ENCODE results near the gene RRP9.

Gene RRP9

DNA sequence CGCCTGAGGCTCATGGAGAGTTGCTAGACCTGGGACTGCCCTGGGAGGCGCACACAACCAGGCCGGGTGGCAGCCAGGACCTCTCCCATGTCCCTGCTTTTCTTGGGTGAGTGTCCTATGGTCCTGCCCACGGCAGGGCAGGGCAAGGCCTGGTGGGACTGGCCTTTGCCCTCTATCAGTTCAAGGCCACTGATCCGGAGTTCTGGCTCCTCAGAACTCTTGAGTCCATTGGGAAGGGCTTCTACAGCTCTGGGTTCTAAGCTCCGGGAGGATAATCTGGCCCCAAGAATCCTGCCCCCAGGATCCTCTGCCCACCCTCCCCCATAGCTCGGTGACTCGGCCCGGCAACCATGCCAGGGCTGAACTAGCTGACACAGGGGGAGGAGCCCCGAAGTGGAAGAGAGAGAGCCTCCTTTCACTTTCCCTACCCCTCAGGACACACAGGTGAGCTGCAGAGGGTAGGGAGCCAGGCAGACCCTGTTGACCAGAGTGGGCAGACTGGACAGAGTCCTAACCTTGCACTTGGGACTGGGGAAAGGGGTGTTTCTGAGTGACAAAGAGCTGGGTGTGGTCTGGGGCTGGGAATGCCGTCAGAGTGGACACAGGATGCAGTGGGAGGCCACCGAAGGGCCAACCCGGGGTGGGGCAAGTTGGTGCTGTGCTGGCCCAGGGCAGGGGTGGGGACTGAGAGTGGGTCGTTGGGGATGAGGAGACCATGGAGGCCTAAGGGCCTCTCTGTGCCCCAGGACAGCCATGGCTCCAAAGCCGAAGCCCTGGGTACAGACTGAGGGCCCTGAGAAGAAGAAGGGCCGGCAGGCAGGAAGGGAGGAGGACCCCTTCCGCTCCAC, 1.1 kb upstream of the RRP9 start:
- no peak for TF ChIP-seq ISL1 (CRISPR knock-in tag; IDR thresholded peaks at IDR 0.05)
- no peak for TF ChIP-seq ZFP3 (CRISPR knock-in tag; IDR thresholded peaks at IDR 0.05)
- TF ChIP-seq TCF4 (CRISPR knock-in tag; IDR thresholded peaks at IDR 0.05; ENCODE audit: borderline replicate concordance): no peak
- no peak for TF ChIP-seq POU6F1 (CRISPR knock-in tag; IDR thresholded peaks at IDR 0.05; ENCODE audit: borderline replicate concordance, low read depth)
- no peak for TF ChIP-seq ZNF70 (CRISPR knock-in tag; IDR thresholded peaks at IDR 0.05)
- no peak for TF ChIP-seq BACH2 (CRISPR knock-in tag; IDR thresholded peaks at IDR 0.05; ENCODE audit: borderline replicate concordance)
- TF ChIP-seq ESRRG (CRISPR knock-in tag; IDR thresholded peaks at IDR 0.05): no peak

DNA sequence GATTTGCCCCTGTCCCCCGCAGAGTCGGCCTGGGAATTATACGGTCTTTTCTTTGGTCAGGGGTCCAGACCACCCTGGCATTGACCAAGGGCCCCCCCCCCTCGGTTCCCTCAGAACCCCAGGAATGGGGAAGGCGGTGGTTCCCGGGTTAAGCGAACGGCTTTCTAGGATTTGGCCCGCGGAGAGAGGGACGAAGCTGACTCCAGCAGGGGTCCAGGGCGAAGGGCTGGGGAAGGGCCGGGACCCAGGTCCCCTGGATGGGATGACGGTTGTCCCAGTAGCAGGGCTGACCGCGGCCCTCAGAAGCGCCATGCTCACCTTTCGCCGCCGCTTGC, 274 bp downstream of the RRP9 start:
- no peak for ATAC-seq
- TF ChIP-seq, protein P1, sequence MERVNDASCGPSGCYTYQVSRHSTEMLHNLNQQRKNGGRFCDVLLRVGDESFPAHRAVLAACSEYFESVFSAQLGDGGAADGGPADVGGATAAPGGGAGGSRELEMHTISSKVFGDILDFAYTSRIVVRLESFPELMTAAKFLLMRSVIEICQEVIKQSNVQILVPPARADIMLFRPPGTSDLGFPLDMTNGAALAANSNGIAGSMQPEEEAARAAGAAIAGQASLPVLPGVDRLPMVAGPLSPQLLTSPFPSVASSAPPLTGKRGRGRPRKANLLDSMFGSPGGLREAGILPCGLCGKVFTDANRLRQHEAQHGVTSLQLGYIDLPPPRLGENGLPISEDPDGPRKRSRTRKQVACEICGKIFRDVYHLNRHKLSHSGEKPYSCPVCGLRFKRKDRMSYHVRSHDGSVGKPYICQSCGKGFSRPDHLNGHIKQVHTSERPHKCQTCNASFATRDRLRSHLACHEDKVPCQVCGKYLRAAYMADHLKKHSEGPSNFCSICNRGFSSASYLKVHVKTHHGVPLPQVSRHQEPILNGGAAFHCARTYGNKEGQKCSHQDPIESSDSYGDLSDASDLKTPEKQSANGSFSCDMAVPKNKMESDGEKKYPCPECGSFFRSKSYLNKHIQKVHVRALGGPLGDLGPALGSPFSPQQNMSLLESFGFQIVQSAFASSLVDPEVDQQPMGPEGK (CRISPR knock-in tag; IDR thresholded peaks at IDR 0.05; ENCODE audit: borderline replicate concordance): no peak
- no peak for TF ChIP-seq POU6F1 (CRISPR knock-in tag; IDR thresholded peaks at IDR 0.05; ENCODE audit: borderline replicate concordance, low read depth)
- TF ChIP-seq ARNTL (CRISPR knock-in tag; IDR thresholded peaks at IDR 0.05; ENCODE audit: borderline replicate concordance, low read depth): no peak
- no peak for TF ChIP-seq ZFP3 (CRISPR knock-in tag; IDR thresholded peaks at IDR 0.05)
- TF ChIP-seq RARB (CRISPR knock-in tag; IDR thresholded peaks at IDR 0.05): no peak
- no peak for TF ChIP-seq OSR1 (CRISPR knock-in tag; IDR thresholded peaks at IDR 0.05)
- no peak for TF ChIP-seq TCF4 (CRISPR knock-in tag; IDR thresholded peaks at IDR 0.05; ENCODE audit: borderline replicate concordance)
- TF ChIP-seq GLIS3 (CRISPR knock-in tag; IDR thresholded peaks at IDR 0.05): no peak
- no peak for TF ChIP-seq SNAI2 (CRISPR knock-in tag; IDR thresholded peaks at IDR 0.05)
- TF ChIP-seq ZNF565 (CRISPR knock-in tag; conservative IDR thresholded peaks at IDR 0.05; ENCODE audit: low read depth): no peak
- TF ChIP-seq ISL1 (CRISPR knock-in tag; IDR thresholded peaks at IDR 0.05): no peak
- no peak for TF ChIP-seq TOX (CRISPR knock-in tag; IDR thresholded peaks at IDR 0.05; ENCODE audit: borderline replicate concordance)

More for the DNA sequence above, 1.1 kb upstream of the RRP9 start:
- peak; percentile 54 for ATAC-seq

GRCh38 chr3:51940648-51941462, 849 bp downstream of the RRP9 start:
- TF ChIP-seq ARNTL (CRISPR knock-in tag; IDR thresholded peaks at IDR 0.05; ENCODE audit: borderline replicate concordance, low read depth) (no peak), ZNF8 (CRISPR knock-in tag; IDR thresholded peaks at IDR 0.05) (no peak), ZFP3 (CRISPR knock-in tag; IDR thresholded peaks at IDR 0.05) (peak; percentile 95), SNAI2 (CRISPR knock-in tag; IDR thresholded peaks at IDR 0.05) (no peak)
- no peak for ATAC-seq

DNA sequence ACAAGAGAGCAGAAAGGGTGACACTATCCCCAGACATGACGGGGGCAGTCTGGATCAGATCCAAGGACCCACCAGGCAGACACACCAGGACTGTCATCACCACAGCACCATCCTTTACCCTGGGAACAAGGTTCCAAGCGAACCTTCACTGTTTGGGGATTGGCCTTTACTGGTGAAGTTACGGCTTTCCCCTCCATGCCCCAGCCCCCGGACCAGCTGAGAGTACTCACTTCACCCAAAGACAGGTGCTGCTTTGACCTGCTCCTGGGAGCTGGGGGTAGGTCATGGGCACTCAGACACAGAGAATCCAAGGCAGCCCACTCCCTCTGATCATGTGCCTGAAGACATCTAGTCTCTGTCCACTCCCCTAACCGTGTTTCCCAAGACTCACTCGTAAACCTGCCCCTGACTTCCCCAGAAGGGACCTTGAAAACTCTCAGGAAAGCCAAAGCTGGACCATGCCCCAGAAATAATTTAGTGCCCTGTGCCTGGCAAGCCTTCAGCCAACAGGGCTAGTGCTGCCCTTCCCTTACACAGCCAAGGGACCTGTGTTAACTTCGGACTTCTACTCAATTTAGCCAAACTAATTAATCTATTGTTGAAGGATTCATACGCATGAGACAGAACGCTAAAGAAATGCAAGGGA, 2.8 kb downstream of the RRP9 start:
- ATAC-seq: no peak
- TF ChIP-seq RARB (CRISPR knock-in tag; IDR thresholded peaks at IDR 0.05): no peak

- no peak for ATAC-seq
- TF ChIP-seq, protein P2, sequence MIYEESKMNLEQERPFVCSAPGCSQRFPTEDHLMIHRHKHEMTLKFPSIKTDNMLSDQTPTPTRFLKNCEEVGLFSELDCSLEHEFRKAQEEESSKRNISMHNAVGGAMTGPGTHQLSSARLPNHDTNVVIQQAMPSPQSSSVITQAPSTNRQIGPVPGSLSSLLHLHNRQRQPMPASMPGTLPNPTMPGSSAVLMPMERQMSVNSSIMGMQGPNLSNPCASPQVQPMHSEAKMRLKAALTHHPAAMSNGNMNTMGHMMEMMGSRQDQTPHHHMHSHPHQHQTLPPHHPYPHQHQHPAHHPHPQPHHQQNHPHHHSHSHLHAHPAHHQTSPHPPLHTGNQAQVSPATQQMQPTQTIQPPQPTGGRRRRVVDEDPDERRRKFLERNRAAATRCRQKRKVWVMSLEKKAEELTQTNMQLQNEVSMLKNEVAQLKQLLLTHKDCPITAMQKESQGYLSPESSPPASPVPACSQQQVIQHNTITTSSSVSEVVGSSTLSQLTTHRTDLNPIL (CRISPR knock-in tag; IDR thresholded peaks at IDR 0.05; ENCODE audit: low read depth): no peak
- TF ChIP-seq ZNF70 (CRISPR knock-in tag; IDR thresholded peaks at IDR 0.05) (no peak), ZNF565 (CRISPR knock-in tag; conservative IDR thresholded peaks at IDR 0.05; ENCODE audit: low read depth) (no peak), GLIS3 (CRISPR knock-in tag; IDR thresholded peaks at IDR 0.05) (no peak), BACH2 (CRISPR knock-in tag; IDR thresholded peaks at IDR 0.05; ENCODE audit: borderline replicate concordance) (no peak), CSDC2 (CRISPR knock-in tag; IDR thresholded peaks at IDR 0.05) (no peak), TCF4 (CRISPR knock-in tag; IDR thresholded peaks at IDR 0.05; ENCODE audit: borderline replicate concordance) (no peak), ZFP3 (CRISPR knock-in tag; IDR thresholded peaks at IDR 0.05) (no peak), RARB (CRISPR knock-in tag; IDR thresholded peaks at IDR 0.05) (no peak), ARNTL (CRISPR knock-in tag; IDR thresholded peaks at IDR 0.05; ENCODE audit: borderline replicate concordance, low read depth) (no peak), OSR1 (CRISPR knock-in tag; IDR thresholded peaks at IDR 0.05) (no peak)
- TF ChIP-seq, protein P3, sequence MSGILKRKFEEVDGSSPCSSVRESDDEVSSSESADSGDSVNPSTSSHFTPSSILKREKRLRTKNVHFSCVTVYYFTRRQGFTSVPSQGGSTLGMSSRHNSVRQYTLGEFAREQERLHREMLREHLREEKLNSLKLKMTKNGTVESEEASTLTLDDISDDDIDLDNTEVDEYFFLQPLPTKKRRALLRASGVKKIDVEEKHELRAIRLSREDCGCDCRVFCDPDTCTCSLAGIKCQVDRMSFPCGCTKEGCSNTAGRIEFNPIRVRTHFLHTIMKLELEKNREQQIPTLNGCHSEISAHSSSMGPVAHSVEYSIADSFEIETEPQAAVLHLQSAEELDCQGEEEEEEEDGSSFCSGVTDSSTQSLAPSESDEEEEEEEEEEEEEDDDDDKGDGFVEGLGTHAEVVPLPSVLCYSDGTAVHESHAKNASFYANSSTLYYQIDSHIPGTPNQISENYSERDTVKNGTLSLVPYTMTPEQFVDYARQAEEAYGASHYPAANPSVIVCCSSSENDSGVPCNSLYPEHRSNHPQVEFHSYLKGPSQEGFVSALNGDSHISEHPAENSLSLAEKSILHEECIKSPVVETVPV (CRISPR knock-in tag; IDR thresholded peaks at IDR 0.05): no peak
Observed at GRCh38 chr3:51937611-51938450, 3.9 kb downstream of the RRP9 start.
